H9 (cell line): ENCODE measurements around the gene MAP1LC3B. TPM values are rescaled to one million over a fixed set of nuclear protein-coding genes. Genes with fewer than 3 reads are reported as not detected.

ENCODE experiments used
- DNase-seq: peaks from one replicate; pipeline ENCODE4 v3.0.0-alpha.2; 2017
- H2AFZ ChIP-seq: one replicate; pipeline ENCODE4 v1.6.1; 2013; ENCODE audit warnings: mild to moderate bottlenecking, low read length, control low read depth, moderate library complexity
- H2AK5ac ChIP-seq: 2 replicates; pipeline ENCODE4 v1.6.1; 2013; ENCODE audit warnings: low read length, control low read depth, mixed read lengths; ENCODE audit not compliant: insufficient read length
- H2BK120ac ChIP-seq: one replicate; pipeline ENCODE4 v1.6.1; 2013; ENCODE audit warnings: low read depth, mild to moderate bottlenecking, low read length, control low read depth, inconsistent platforms; ENCODE audit not compliant: poor library complexity, severe bottlenecking
- H2BK12ac ChIP-seq: 2 replicates; pipeline ENCODE4 v1.6.1; 2013; ENCODE audit warnings: low read length, control low read depth, mixed read lengths, low read depth; ENCODE audit not compliant: insufficient read length
- H2BK15ac ChIP-seq: 2 replicates; pipeline ENCODE4 v1.6.1; 2013; ENCODE audit warnings: low read depth, low read length, control low read depth
- H2BK20ac ChIP-seq: one replicate; pipeline ENCODE4 v1.6.1; 2013; ENCODE audit warnings: low read depth, mild to moderate bottlenecking, low read length, control low read depth, inconsistent platforms; ENCODE audit not compliant: poor library complexity, severe bottlenecking
- H2BK5ac ChIP-seq: 2 replicates; pipeline ENCODE4 v1.6.1; 2013; ENCODE audit warnings: low read length, control low read depth, mixed read lengths; ENCODE audit not compliant: insufficient read length
- H3K14ac ChIP-seq: 2 replicates; pipeline ENCODE4 v1.6.1; 2013; ENCODE audit warnings: low read length, control low read depth; ENCODE audit not compliant: insufficient read depth
- H3K18ac ChIP-seq: 2 replicates; pipeline ENCODE4 v1.6.1; 2013; ENCODE audit warnings: low read depth, mild to moderate bottlenecking, mixed read lengths, low read length, control low read depth; ENCODE audit not compliant: insufficient read length
- H3K23ac ChIP-seq: 2 replicates; pipeline ENCODE4 v1.6.1; 2013; ENCODE audit warnings: low read length, control low read depth, mixed read lengths, low read depth; ENCODE audit not compliant: insufficient read length
- H3K23me2 ChIP-seq: 2 replicates; pipeline ENCODE4 v1.6.1; 2013; ENCODE audit warnings: low read depth, mild to moderate bottlenecking, mixed read lengths, low read length, control low read depth; ENCODE audit not compliant: insufficient read length, poor library complexity, severe bottlenecking
- H3K27ac ChIP-seq: 2 replicates; pipeline ENCODE4 v1.5.1; 2013; ENCODE audit warnings: low read length, control low read depth, mixed read lengths, low read depth; ENCODE audit not compliant: insufficient read length
- H3K27me3 ChIP-seq: 2 replicates; pipeline ENCODE4 v1.6.1; 2013; ENCODE audit warnings: low read length, control low read depth, inconsistent platforms; ENCODE audit not compliant: insufficient read depth
- H3K4ac ChIP-seq: 2 replicates; pipeline ENCODE4 v1.6.1; 2013; ENCODE audit warnings: low read depth, mild to moderate bottlenecking, control low read depth, inconsistent platforms, low read length, moderate library complexity
- H3K4me1 ChIP-seq: 2 replicates; pipeline ENCODE4 v1.6.1; 2013; ENCODE audit warnings: low read length, control low read depth, inconsistent platforms; ENCODE audit not compliant: insufficient read depth
- H3K4me2 ChIP-seq: 2 replicates; pipeline ENCODE4 v1.6.1; 2013; ENCODE audit warnings: low read length, control low read depth, mixed read lengths; ENCODE audit not compliant: insufficient read length, insufficient read depth
- H3K56ac ChIP-seq: 2 replicates; pipeline ENCODE4 v1.6.1; 2013; ENCODE audit warnings: low read depth, mild to moderate bottlenecking, mixed read lengths, low read length, control low read depth; ENCODE audit not compliant: insufficient read length
- H3K79me1 ChIP-seq: 2 replicates; pipeline ENCODE4 v1.6.1; 2013; ENCODE audit warnings: low read depth, mild to moderate bottlenecking, moderate library complexity, low read length, control low read depth, inconsistent platforms; ENCODE audit not compliant: insufficient read depth, poor library complexity, severe bottlenecking
- H3K79me2 ChIP-seq: 2 replicates; pipeline ENCODE4 v1.6.1; 2013; ENCODE audit warnings: low read length, control low read depth, inconsistent platforms; ENCODE audit not compliant: insufficient read depth
- H3K9ac ChIP-seq: 2 replicates; pipeline ENCODE4 v1.6.1; 2013; ENCODE audit warnings: low read length, control low read depth, mixed read lengths; ENCODE audit not compliant: insufficient read length; ENCODE audit errors: extremely low read depth
- H3K9me3 ChIP-seq: one replicate; pipeline ENCODE4 v1.6.1; 2013; ENCODE audit warnings: low read depth, low read length, inconsistent platforms; ENCODE audit not compliant: control insufficient read depth
- H3T11ph ChIP-seq: one replicate; pipeline ENCODE4 v1.6.1; 2013; ENCODE audit warnings: mild to moderate bottlenecking, low read length, control low read depth, inconsistent platforms
- H4K20me1 ChIP-seq: one replicate; pipeline ENCODE4 v1.6.1; 2013; ENCODE audit not compliant: control insufficient read depth, insufficient read length, insufficient read depth
- H4K5ac ChIP-seq: 2 replicates; pipeline ENCODE4 v1.6.1; 2013; ENCODE audit warnings: low read depth, mild to moderate bottlenecking, mixed read lengths, low read length, control low read depth; ENCODE audit not compliant: insufficient read length
- H4K8ac ChIP-seq: replicated peaks from 2 replicates; pipeline ENCODE4 v1.6.1; 2013; ENCODE audit warnings: low read length, control low read depth, mixed read lengths, low read depth; ENCODE audit not compliant: insufficient read length
- H4K91ac ChIP-seq: 2 replicates; pipeline ENCODE4 v1.6.1; 2013; ENCODE audit warnings: low read depth, mild to moderate bottlenecking, moderate library complexity, mixed read lengths, low read length, control low read depth; ENCODE audit not compliant: insufficient read length
- H3K27ac Mint-ChIP-seq, 3 experiments: 2 replicates in 2 of 3; 3 replicates in 1 of 3; pipeline ENCODE4 v1.8.0; 2020 to 2021; ENCODE audit warnings: mixed read lengths in 3 of 3, mild to moderate bottlenecking in 1 of 3, moderate library complexity in 1 of 3
- H3K27me3 Mint-ChIP-seq: 2 replicates; pipeline ENCODE4 v1.8.0; 2021; ENCODE audit warnings: low read depth, mild to moderate bottlenecking, moderate library complexity, mixed read lengths
- H3K36me3 Mint-ChIP-seq, 3 experiments: 2 replicates in 2 of 3; 3 replicates in 1 of 3; pipeline ENCODE4 v1.8.0; 2020 to 2021; ENCODE audit warnings: low read depth in 3 of 3, mixed read lengths in 3 of 3; ENCODE audit not compliant: insufficient read depth in 1 of 3
- H3K4me1 Mint-ChIP-seq, 2 experiments: 2 replicates each; pipeline ENCODE4 v1.8.0; 2020; ENCODE audit warnings: mixed read lengths in 2 of 2
- H3K4me3 Mint-ChIP-seq, 2 experiments: 2 replicates in 1 of 2; 3 replicates in 1 of 2; pipeline ENCODE4 v1.8.0; 2020 to 2021; ENCODE audit warnings: mild to moderate bottlenecking in 2 of 2, mixed read lengths in 2 of 2, moderate library complexity in 1 of 2
- H3K9me3 Mint-ChIP-seq, 2 experiments: 2 replicates in 1 of 2; 3 replicates in 1 of 2; pipeline ENCODE4 v1.8.0; 2020; ENCODE audit warnings: mild to moderate bottlenecking in 2 of 2, mixed read lengths in 2 of 2, moderate library complexity in 1 of 2
- CTCF ChIP-seq: fragments of 200-600 bp; sonication (generic); conservative IDR thresholded peaks from 3 replicates; pipeline ENCODE4 v1.8.0; 2021; ENCODE audit warnings: antibody characterized with exemption, mild to moderate bottlenecking
- WGBS: extraction: QIAGEN DNeasy Blood & Tissue Kit; methylation state at CpG from one replicate; pipeline ENCODE4 v1.1.7; 2013; ENCODE audit warnings: missing lambda C conversion rate, low lambda C conversion rate, mixed read lengths; ENCODE audit not compliant: insufficient read length; ENCODE audit errors: extremely low coverage; 5-methylcytosine and 5-hydroxymethylcytosine counted together
- total RNA-seq: library from RNA; stranded (reverse); gene quantifications from 2 replicates; pipeline ENCODE4 v1.2.1, GENCODE V29; 2021

The MAP1LC3B gene
- total RNA-seq, 1 experiment from 2014 or later, result 47.1 TPM

GRCh38 chr16:87351320-87351698 is 40.8 kb upstream of the MAP1LC3B start:
- Histone ChIP-seq H2AFZ (no peak overlapping the region), H4K8ac (no peak overlapping the region), H3K23ac (no peak overlapping the region), H4K20me1 (no peaks in the 10 kb centered on the region), H3K4me1 (no peaks in the 10 kb centered on the region), H3K79me1 (peaks cover 3% of the 10 kb centered on the region), H3K79me2 (no peaks in the 10 kb centered on the region), H2AK5ac (no peak overlapping the region), H3T11ph (no peak overlapping the region), H3K56ac (no peak overlapping the region), H3K14ac (no peak overlapping the region), H3K18ac (no peak overlapping the region), H4K91ac (no peak overlapping the region), H2BK120ac (no peak overlapping the region), H3K9me3 (no peaks in the 10 kb centered on the region), H3K9ac (no peak overlapping the region), H3K4ac (no peak overlapping the region), H3K23me2 (no peaks in the 10 kb centered on the region), H2BK5ac (no peak overlapping the region), H3K27ac (no peak overlapping the region), H2BK20ac (no peak overlapping the region), H3K4me2 (no peak overlapping the region), H3K27me3 (no peaks in the 10 kb centered on the region), H2BK12ac (no peak overlapping the region), H4K5ac (no peak overlapping the region), H2BK15ac (no peak overlapping the region)
- Mint-ChIP-seq H3K27ac (peak overlapping the region in 2 of 3 experiments; percentile 22 to 39; a peak in 1 of 7 replicates), H3K36me3 (peaks cover 0 to 5% (median 1%) of the 10 kb centered on the region in 3 experiments; a peak in 4 of 7 replicates), H3K9me3 (no peaks in the 10 kb centered on the region), H3K4me3 (no peak overlapping the region), H3K27me3 (no peaks in the 10 kb centered on the region), H3K4me1 (0 out of 4 replicates have a peak, but pooled peaks cover 0 to under 1% of the 10 kb centered on the region in 2 experiments)
- TF ChIP-seq CTCF, result no peak
- WGBS, result no CpG with 5 or more reads among the region's 9 CpGs
- no peak for DNase-seq
